ENCODE measurements around the gene DNMBP.
A peak's percentile ranks its signal among the peaks of the same experiment; 100 is the strongest.

The DNMBP gene

GRCh38 chr10:100009793-100010676, at the start of gene DNMBP:
Gene DNMBP, minus strand, starts transcription at chr10:100009947. Its CDS starts 37,823 bp downstream, at chr10:99972124.
- DNase-seq: peak; percentile 74

GRCh38 chr10:100057948-100058347, 48.2 kb upstream of the DNMBP start:
- DNase-seq: no peak

- no peak for DNase-seq
Measured at GRCh38 chr10:100053686-100054460, 44.1 kb upstream of the DNMBP start.

- DNase-seq: peak; percentile 85
Measured at GRCh38 chr10:100046021-100046486, 36.3 kb upstream of the DNMBP start.

- DNase-seq: no peak
Measured at GRCh38 chr10:100045592-100045991, 35.8 kb upstream of the DNMBP start.

GRCh38 chr10:100043796-100044195, 34.0 kb upstream of the DNMBP start:
- no peak for DNase-seq

GRCh38 chr10:100043344-100043743, 33.6 kb upstream of the DNMBP start:
- DNase-seq: no peak

- no peak for DNase-seq
Measured at GRCh38 chr10:100041306-100042002, 31.7 kb upstream of the DNMBP start.

GRCh38 chr10:100038561-100039071, 28.9 kb upstream of the DNMBP start:
- DNase-seq: no peak

GRCh38 chr10:100037758-100038315, 28.1 kb upstream of the DNMBP start:
- DNase-seq: no peak

GRCh38 chr10:100036850-100037249, 27.1 kb upstream of the DNMBP start:
- no peak for DNase-seq

GRCh38 chr10:100033766-100034418, 24.1 kb upstream of the DNMBP start:
- DNase-seq: no peak

- DNase-seq: no peak
Measured at GRCh38 chr10:100027416-100027815, 17.7 kb upstream of the DNMBP start.

GRCh38 chr10:100025576-100025975, 15.8 kb upstream of the DNMBP start:
- no peak for DNase-seq

GRCh38 chr10:100024748-100025147, 15.0 kb upstream of the DNMBP start:
- no peak for DNase-seq

- no peak for DNase-seq
Measured at GRCh38 chr10:100022403-100022802, 12.7 kb upstream of the DNMBP start.

- no peak for DNase-seq
Measured at GRCh38 chr10:100021322-100021721, 11.6 kb upstream of the DNMBP start.

- DNase-seq: no peak
Measured at GRCh38 chr10:100020886-100021253, 11.1 kb upstream of the DNMBP start.

- DNase-seq: no peak
Measured at GRCh38 chr10:100020142-100020885, 10.6 kb upstream of the DNMBP start.

- no peak for DNase-seq
Measured at GRCh38 chr10:100019787-100020141, 10.0 kb upstream of the DNMBP start.

- no peak for DNase-seq
Measured at GRCh38 chr10:100014071-100014762, 4.5 kb upstream of the DNMBP start.

Measured in activated CD4-positive, alpha-beta T cell treated with anti-CD3 and anti-CD28 coated beads, Interleukin-2, amount 50 U/mL, for 1 hour (primary cell).